WTC11 (cell line): ENCODE measurements around the gene UQCRC2. TPM values are rescaled to one million over a fixed set of nuclear protein-coding genes. Genes with fewer than 3 reads are reported as not detected.

Source experiments
- ATAC-seq: fragments of 200-7000 bp; cut with Tn5 transposase; 2 replicates; pipeline ENCODE4 v1.10.0; 2021; ENCODE audit warnings: mild to moderate bottlenecking, moderate library complexity
- CTCF ChIA-PET: fragments of 300-600 bp; sonication (Branson Sonifier 250); formaldehyde crosslinking; loops from one replicate; lab custom pipeline; 2021; ENCODE audit warnings: antibody characterized with exemption; lab: Charles Lee
- POLR2A ChIA-PET: fragments of 350-600 bp; sonication (Branson Sonifier 250); formaldehyde crosslinking; loops from one replicate; lab custom pipeline; 2021; ENCODE audit warnings: antibody characterized with exemption; lab: Charles Lee
- DNase-seq: peaks from one replicate; pipeline ENCODE4 v3.0.0; 2021; ENCODE audit warnings: low spot score
- H3K27ac Mint-ChIP-seq: 2 replicates; pipeline ENCODE4 v1.8.0; 2021; ENCODE audit warnings: mixed read lengths
- H3K27me3 Mint-ChIP-seq: 2 replicates; pipeline ENCODE4 v1.8.0; 2021; ENCODE audit warnings: low read depth, mild to moderate bottlenecking, moderate library complexity, mixed read lengths
- H3K36me3 Mint-ChIP-seq: 2 replicates; pipeline ENCODE4 v1.8.0; 2021; ENCODE audit warnings: mixed read lengths
- H3K4me1 Mint-ChIP-seq: 2 replicates; pipeline ENCODE4 v1.8.0; 2022; ENCODE audit warnings: mixed read lengths
- H3K4me3 Mint-ChIP-seq: 2 replicates; pipeline ENCODE4 v1.8.0; 2021; ENCODE audit warnings: mild to moderate bottlenecking, moderate library complexity, mixed read lengths
- H3K9me3 Mint-ChIP-seq: 2 replicates; pipeline ENCODE4 v1.8.0; 2021; ENCODE audit warnings: mixed read lengths
- CTCF ChIP-seq: fragments of 200-600 bp; IDR thresholded peaks from 2 replicates; pipeline ENCODE4 v1.8.0; 2022; ENCODE audit warnings: antibody characterized with exemption
- E2F5 ChIP-seq: sonication (generic); formaldehyde crosslinking; IDR thresholded peaks from 2 replicates; pipeline ENCODE4 v1.8.1; 2022; ENCODE audit warnings: mild to moderate bottlenecking, moderate library complexity, missing genetic modification reagents
- EMX1 ChIP-seq: fragments of 250-450 bp; sonication (Bioruptor Pico); IDR thresholded peaks from 2 replicates; pipeline ENCODE4 v1.8.0; 2021; ENCODE audit warnings: mild to moderate bottlenecking
- FOXP1 ChIP-seq: sonication (generic); formaldehyde crosslinking; IDR thresholded peaks from 2 replicates; pipeline ENCODE4 v1.8.0; 2022; ENCODE audit warnings: missing genetic modification reagents, mild to moderate bottlenecking, moderate library complexity, borderline replicate concordance
- FOXP4 ChIP-seq: sonication (generic); formaldehyde crosslinking; IDR thresholded peaks from 2 replicates; pipeline ENCODE4 v1.8.0; 2022; ENCODE audit warnings: mild to moderate bottlenecking, missing genetic modification reagents
- GRHL2 ChIP-seq: fragments of 250-450 bp; sonication (Bioruptor Pico); IDR thresholded peaks from 2 replicates; pipeline ENCODE4 v1.8.0; 2022; ENCODE audit warnings: mild to moderate bottlenecking, moderate library complexity; ENCODE audit not compliant: insufficient replicate concordance, severe bottlenecking
- GTF2I ChIP-seq: fragments of 250-450 bp; sonication (Bioruptor Pico); conservative IDR thresholded peaks from 2 replicates; pipeline ENCODE4 v1.4.0; 2021; ENCODE audit warnings: mild to moderate bottlenecking
- HMGXB4 ChIP-seq: sonication (generic); formaldehyde crosslinking; IDR thresholded peaks from 2 replicates; pipeline ENCODE4 v1.8.1; 2023; ENCODE audit warnings: mild to moderate bottlenecking, moderate library complexity, missing genetic modification reagents
- JAZF1 ChIP-seq: fragments of 250-450 bp; sonication (Bioruptor Pico); IDR thresholded peaks from 2 replicates; pipeline ENCODE4 v1.9.0; 2021; ENCODE audit warnings: moderate library complexity, mild to moderate bottlenecking, inconsistent platforms
- MYBL2 ChIP-seq: sonication (generic); formaldehyde crosslinking; IDR thresholded peaks from 2 replicates; pipeline ENCODE4 v1.8.1; 2023; ENCODE audit warnings: mild to moderate bottlenecking, moderate library complexity, missing genetic modification reagents
- NFYB ChIP-seq: sonication (generic); formaldehyde crosslinking; conservative IDR thresholded peaks from 2 replicates; pipeline ENCODE4 v1.8.0; 2022; ENCODE audit warnings: low read depth, missing genetic modification reagents
- SMAD4 ChIP-seq: sonication (generic); formaldehyde crosslinking; IDR thresholded peaks from 2 replicates; pipeline ENCODE4 v1.8.0; 2022; ENCODE audit warnings: mild to moderate bottlenecking, missing genetic modification reagents
- TCF7 ChIP-seq: sonication (generic); formaldehyde crosslinking; IDR thresholded peaks from 2 replicates; pipeline ENCODE4 v1.8.0; 2022; ENCODE audit warnings: mild to moderate bottlenecking, low read depth, missing genetic modification reagents, moderate library complexity
- TEAD1 ChIP-seq: sonication (generic); formaldehyde crosslinking; IDR thresholded peaks from 2 replicates; pipeline ENCODE4 v1.8.0; 2022; ENCODE audit warnings: mild to moderate bottlenecking, missing genetic modification reagents
- ZBTB21 ChIP-seq: sonication (generic); formaldehyde crosslinking; IDR thresholded peaks from 2 replicates; pipeline ENCODE4 v1.8.1; 2023; ENCODE audit warnings: mild to moderate bottlenecking, missing genetic modification reagents, borderline replicate concordance
- ZNF317 ChIP-seq: sonication (generic); formaldehyde crosslinking; IDR thresholded peaks from 2 replicates; pipeline ENCODE4 v1.8.1; 2023; ENCODE audit warnings: low read depth, mild to moderate bottlenecking, moderate library complexity, missing genetic modification reagents, borderline replicate concordance
- ZNF396 ChIP-seq: fragments of 250-450 bp; sonication (Bioruptor Pico); IDR thresholded peaks from 2 replicates; pipeline ENCODE4 v1.8.0; 2021; ENCODE audit warnings: mild to moderate bottlenecking, moderate library complexity, borderline replicate concordance
- ZNF671 ChIP-seq: fragments of 250-450 bp; sonication (Bioruptor Pico); IDR thresholded peaks from 2 replicates; pipeline ENCODE4 v1.8.0; 2021; ENCODE audit warnings: mild to moderate bottlenecking
- total RNA-seq: library from RNA; stranded (reverse); gene quantifications from 3 replicates; pipeline ENCODE4 v1.2.3, GENCODE V29; 2021
- TF ChIP-seq, protein P1 (sequence below): sonication (generic); formaldehyde crosslinking; IDR thresholded peaks from 2 replicates; pipeline ENCODE4 v1.8.1; 2022; ENCODE audit warnings: missing genetic modification reagents, borderline replicate concordance
- TF ChIP-seq, protein P2 (sequence below): sonication (generic); formaldehyde crosslinking; IDR thresholded peaks from 2 replicates; pipeline ENCODE4 v1.8.0; 2022; ENCODE audit warnings: mild to moderate bottlenecking, missing genetic modification reagents

Gene UQCRC2
- total RNA-seq, 1 experiment from 2014 or later, result 197 TPM

DNA sequence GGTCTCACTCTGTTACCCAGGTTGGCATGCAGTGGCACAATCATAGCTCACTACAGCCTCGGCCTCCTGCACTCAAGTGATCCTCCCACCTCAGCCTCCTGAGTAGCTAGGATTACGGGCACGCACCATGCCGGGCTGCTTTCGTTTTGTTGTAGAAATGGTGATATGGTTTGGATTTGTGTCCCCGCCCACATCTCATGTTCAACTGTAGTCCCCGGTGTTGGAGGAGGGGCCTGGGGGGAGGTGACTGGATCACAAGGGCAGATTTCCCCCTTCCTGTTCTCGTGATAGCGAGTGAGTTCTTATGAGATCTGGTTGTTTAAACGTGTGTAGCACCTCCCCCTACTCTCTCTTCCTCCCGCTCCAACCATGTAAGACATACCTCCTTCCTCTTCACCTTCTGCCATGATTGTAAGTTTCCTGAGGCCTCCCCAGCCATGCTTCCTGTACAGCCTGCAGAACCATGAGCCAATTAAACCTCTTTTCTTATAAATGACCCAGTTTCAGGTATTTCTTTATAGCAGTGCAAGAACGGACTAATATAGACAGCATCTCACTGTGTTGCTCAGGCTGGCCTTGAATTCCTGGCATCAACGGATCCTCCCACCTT lies 41.8 kb downstream of the UQCRC2 start:
- Mint-ChIP-seq H3K4me3 (no peak overlapping the region), H3K36me3 (no peaks in the 10 kb centered on the region), H3K9me3 (no peaks in the 10 kb centered on the region), H3K27ac (peak overlapping the region; percentile 92; the same call in 1 of the 2 replicates), H3K4me1 (peaks cover 12% of the 10 kb centered on the region), H3K27me3 (no peaks in the 10 kb centered on the region)
- peak; percentile 61 for ATAC-seq
- POLR2A ChIA-PET, result no interaction called here
- DNase-seq, result no peak
- CTCF ChIA-PET, result interaction anchor here (0.7 to 1.4 kb wide), 5 partner anchors 83 to 194 kb away, joined by 3 to 10 read pairs (median 5); no protein-coding TSS in a partner anchor
- TF ChIP-seq ZBTB21 (CRISPR knock-in tag) (no peak), GTF2I (CRISPR knock-in tag) (no peak), ZNF671 (CRISPR knock-in tag) (no peak), GRHL2 (no peak), JAZF1 (CRISPR knock-in tag) (no peak), ZNF317 (CRISPR knock-in tag) (no peak)
- TF ChIP-seq, protein P1, sequence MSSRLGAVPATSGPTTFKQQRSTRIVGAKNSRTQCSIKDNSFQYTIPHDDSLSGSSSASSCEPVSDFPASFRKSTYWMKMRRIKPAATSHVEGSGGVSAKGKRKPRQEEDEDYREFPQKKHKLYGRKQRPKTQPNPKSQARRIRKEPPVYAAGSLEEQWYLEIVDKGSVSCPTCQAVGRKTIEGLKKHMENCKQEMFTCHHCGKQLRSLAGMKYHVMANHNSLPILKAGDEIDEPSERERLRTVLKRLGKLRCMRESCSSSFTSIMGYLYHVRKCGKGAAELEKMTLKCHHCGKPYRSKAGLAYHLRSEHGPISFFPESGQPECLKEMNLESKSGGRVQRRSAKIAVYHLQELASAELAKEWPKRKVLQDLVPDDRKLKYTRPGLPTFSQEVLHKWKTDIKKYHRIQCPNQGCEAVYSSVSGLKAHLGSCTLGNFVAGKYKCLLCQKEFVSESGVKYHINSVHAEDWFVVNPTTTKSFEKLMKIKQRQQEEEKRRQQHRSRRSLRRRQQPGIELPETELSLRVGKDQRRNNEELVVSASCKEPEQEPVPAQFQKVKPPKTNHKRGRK (CRISPR knock-in tag), result no peak
- TF ChIP-seq, all 79 proteins: peak for 0

- TF ChIP-seq FOXP1 (CRISPR knock-in tag), result no peak
- no peak for TF ChIP-seq ZNF671 (CRISPR knock-in tag)
- no peak for TF ChIP-seq EMX1
- no peak for TF ChIP-seq SMAD4 (CRISPR knock-in tag)
- TF ChIP-seq E2F5, result no peak
- no peak for TF ChIP-seq TCF7 (CRISPR knock-in tag)
- no peak for TF ChIP-seq MYBL2 (CRISPR knock-in tag)
- TF ChIP-seq NFYB (CRISPR knock-in tag), result no peak
- TF ChIP-seq HMGXB4 (CRISPR knock-in tag), result no peak
- no peak for TF ChIP-seq ZNF396 (CRISPR knock-in tag)
- TF ChIP-seq TEAD1 (CRISPR knock-in tag), result no peak
- TF ChIP-seq FOXP4 (CRISPR knock-in tag), result no peak
- TF ChIP-seq, protein P2, sequence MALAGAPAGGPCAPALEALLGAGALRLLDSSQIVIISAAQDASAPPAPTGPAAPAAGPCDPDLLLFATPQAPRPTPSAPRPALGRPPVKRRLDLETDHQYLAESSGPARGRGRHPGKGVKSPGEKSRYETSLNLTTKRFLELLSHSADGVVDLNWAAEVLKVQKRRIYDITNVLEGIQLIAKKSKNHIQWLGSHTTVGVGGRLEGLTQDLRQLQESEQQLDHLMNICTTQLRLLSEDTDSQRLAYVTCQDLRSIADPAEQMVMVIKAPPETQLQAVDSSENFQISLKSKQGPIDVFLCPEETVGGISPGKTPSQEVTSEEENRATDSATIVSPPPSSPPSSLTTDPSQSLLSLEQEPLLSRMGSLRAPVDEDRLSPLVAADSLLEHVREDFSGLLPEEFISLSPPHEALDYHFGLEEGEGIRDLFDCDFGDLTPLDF (CRISPR knock-in tag), result no peak
- no peak for TF ChIP-seq CTCF
- POLR2A ChIA-PET, result no interaction called here
- no peaks in the 10 kb centered on the region for H3K36me3 Mint-ChIP-seq
- H3K4me1 Mint-ChIP-seq, result peaks cover 12% of the 10 kb centered on the region
- H3K4me3 Mint-ChIP-seq, result no peak overlapping the region
- CTCF ChIA-PET, result interaction anchor here (0.8 to 6.0 kb wide), 5 partner anchors 10 to 191 kb away, joined by 3 to 95 read pairs (median 4); no protein-coding TSS in a partner anchor
- DNase-seq (no peak), ATAC-seq (no peak)
- peak overlapping the region; percentile 39; the same call in 1 of the 2 replicates for H3K27ac Mint-ChIP-seq
- no peaks in the 10 kb centered on the region for H3K9me3 Mint-ChIP-seq
- H3K27me3 Mint-ChIP-seq, result no peaks in the 10 kb centered on the region
Observed at GRCh38 chr16:21996923-21997696, 43.9 kb downstream of the UQCRC2 start.
